Measurements from ENCODE around the gene LRRC4C.

DNA sequence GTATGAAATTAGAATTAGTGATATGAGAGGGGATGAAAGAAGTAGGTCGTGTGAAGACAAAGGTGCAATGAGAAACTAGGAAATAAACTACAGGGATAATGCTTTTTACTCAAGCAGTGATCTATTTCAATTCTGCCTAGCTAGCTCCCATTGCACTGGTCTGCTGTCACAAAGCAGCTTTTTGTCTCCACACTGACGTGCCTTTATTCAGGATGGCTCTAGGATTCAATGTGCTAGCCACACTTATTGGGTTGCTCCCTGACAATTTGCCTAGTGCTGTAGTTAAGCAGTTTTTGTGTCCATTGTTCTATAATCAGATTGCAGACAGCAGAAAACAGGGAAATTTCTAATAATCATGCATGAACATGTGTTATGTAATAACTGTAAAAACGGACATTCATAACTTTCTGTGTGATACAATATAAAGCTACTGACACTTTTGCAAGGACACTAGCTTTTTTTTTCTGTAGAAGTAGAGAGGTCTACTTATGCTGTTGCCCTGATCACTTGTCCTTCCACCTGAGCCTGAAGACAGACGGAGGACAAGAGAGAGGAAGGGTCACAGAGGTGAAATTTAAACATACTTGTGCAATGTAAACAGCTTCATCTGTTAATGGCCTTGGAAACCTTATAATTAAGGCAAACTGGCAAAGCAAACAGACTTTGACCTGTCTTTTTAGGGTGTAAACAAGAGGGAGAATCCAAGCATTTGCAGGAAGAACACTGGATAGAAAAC, 269.6 kb downstream of the LRRC4C start:
- TF ChIP-seq, protein P1, sequence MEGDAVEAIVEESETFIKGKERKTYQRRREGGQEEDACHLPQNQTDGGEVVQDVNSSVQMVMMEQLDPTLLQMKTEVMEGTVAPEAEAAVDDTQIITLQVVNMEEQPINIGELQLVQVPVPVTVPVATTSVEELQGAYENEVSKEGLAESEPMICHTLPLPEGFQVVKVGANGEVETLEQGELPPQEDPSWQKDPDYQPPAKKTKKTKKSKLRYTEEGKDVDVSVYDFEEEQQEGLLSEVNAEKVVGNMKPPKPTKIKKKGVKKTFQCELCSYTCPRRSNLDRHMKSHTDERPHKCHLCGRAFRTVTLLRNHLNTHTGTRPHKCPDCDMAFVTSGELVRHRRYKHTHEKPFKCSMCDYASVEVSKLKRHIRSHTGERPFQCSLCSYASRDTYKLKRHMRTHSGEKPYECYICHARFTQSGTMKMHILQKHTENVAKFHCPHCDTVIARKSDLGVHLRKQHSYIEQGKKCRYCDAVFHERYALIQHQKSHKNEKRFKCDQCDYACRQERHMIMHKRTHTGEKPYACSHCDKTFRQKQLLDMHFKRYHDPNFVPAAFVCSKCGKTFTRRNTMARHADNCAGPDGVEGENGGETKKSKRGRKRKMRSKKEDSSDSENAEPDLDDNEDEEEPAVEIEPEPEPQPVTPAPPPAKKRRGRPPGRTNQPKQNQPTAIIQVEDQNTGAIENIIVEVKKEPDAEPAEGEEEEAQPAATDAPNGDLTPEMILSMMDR (IDR thresholded peaks at IDR 0.05; ENCODE audit: borderline replicate concordance, extremely low read depth, low read length, poor library complexity, severe bottlenecking) = no peak
- TF ChIP-seq EZH2 (IDR thresholded peaks at IDR 0.05; ENCODE audit: borderline replicate concordance, low read depth, low read length, severe bottlenecking) = no peak
